DND-41 (cell line): Measurements from ENCODE around the gene RBMS3.
"Not testable (repeated sequence)": the region's sequence is repeated elsewhere in the genome, so short reads cannot be mapped to it uniquely, and the experiment has no call there.

ENCODE experiments used
- ATAC-seq: fragments of 200-7000 bp; cut with Tn5 transposase; 3 replicates; pipeline ENCODE4 v1.9.1; 2021; ENCODE audit warnings: low read depth; ENCODE audit not compliant: insufficient read depth
- DNase-seq: peaks from one replicate; pipeline ENCODE4 v3.0.0-alpha.2; 2020
- H2AFZ ChIP-seq: 2 replicates; pipeline ENCODE4 v1.6.0; 2012; ENCODE audit warnings: low read depth, low read length
- H3K27ac ChIP-seq: 2 replicates; pipeline ENCODE4 v1.5.1; 2012; ENCODE audit warnings: low read length, inconsistent platforms
- H3K27me3 ChIP-seq: fragments of 200-600 bp; sonication (generic); 2 replicates; pipeline ENCODE4 v1.6.0; 2012; ENCODE audit warnings: low read length, mild to moderate bottlenecking, inconsistent platforms; ENCODE audit not compliant: insufficient read depth, poor library complexity
- H3K36me3 ChIP-seq: 2 replicates; pipeline ENCODE4 v1.5.1; 2012; ENCODE audit warnings: low read length, inconsistent platforms; ENCODE audit not compliant: insufficient read depth
- H3K4me1 ChIP-seq: 2 replicates; pipeline ENCODE4 v1.5.1; 2012; ENCODE audit warnings: mild to moderate bottlenecking, low read length; ENCODE audit not compliant: insufficient read depth
- H3K4me2 ChIP-seq: 2 replicates; pipeline ENCODE4 v1.6.0; 2012; ENCODE audit warnings: mild to moderate bottlenecking, moderate library complexity, low read length, inconsistent platforms; ENCODE audit not compliant: insufficient read depth
- H3K4me3 ChIP-seq, 2 experiments: fragments of 200-600 bp in 1 of 2; shearing (Covaris generic) in 1 of 2; 2 replicates each; pipeline ENCODE4 v1.5.1; 2012 to 2016; ENCODE audit warnings: inconsistent platforms in 2 of 2, low read length in 2 of 2, mild to moderate bottlenecking in 2 of 2, low read depth in 1 of 2, moderate library complexity in 1 of 2
- H3K79me2 ChIP-seq: 2 replicates; pipeline ENCODE4 v1.6.0; 2012; ENCODE audit warnings: low read length, inconsistent platforms; ENCODE audit not compliant: insufficient read depth
- H3K9ac ChIP-seq: 2 replicates; pipeline ENCODE4 v1.6.0; 2012; ENCODE audit warnings: low read depth, mild to moderate bottlenecking, inconsistent platforms, low read length, moderate library complexity
- H3K9me3 ChIP-seq: 2 replicates; pipeline ENCODE4 v1.5.1; 2012; ENCODE audit warnings: low read length, moderate library complexity, mild to moderate bottlenecking, inconsistent platforms; ENCODE audit not compliant: insufficient read depth, severe bottlenecking
- H4K20me1 ChIP-seq: 2 replicates; pipeline ENCODE4 v1.6.0; 2012; ENCODE audit warnings: low read length; ENCODE audit not compliant: insufficient read depth
- CTCF ChIP-seq: IDR thresholded peaks from 2 replicates; pipeline ENCODE4 v1.5.1; 2012; ENCODE audit warnings: borderline replicate concordance, low read length, moderate library complexity, mild to moderate bottlenecking; ENCODE audit not compliant: poor library complexity, severe bottlenecking; ENCODE audit errors: extremely low read depth
- EZH2 ChIP-seq: IDR thresholded peaks from 3 replicates; pipeline ENCODE4 v1.6.1; 2012; ENCODE audit warnings: borderline replicate concordance, low read depth, mild to moderate bottlenecking, moderate library complexity, low read length, inconsistent platforms; ENCODE audit not compliant: severe bottlenecking

The RBMS3 gene

GRCh38 chr3:30044515-30044914, 763.6 kb downstream of the RBMS3 start:
- Histone ChIP-seq H3K27me3 (no peaks in the 10 kb centered on the region), H3K4me1 (peaks cover 9% of the 10 kb centered on the region; the same call in 1 of the 2 replicates), H3K9me3 (no peaks in the 10 kb centered on the region), H3K79me2 (no peaks in the 10 kb centered on the region), H3K4me3 (no peak overlapping the region), H3K4me2 (no peak overlapping the region), H2AFZ (no peak overlapping the region), H3K27ac (no peak overlapping the region), H3K9ac (no peak overlapping the region), H4K20me1 (no peaks in the 10 kb centered on the region), H3K36me3 (no peaks in the 10 kb centered on the region)
- DNase-seq: no peak
- TF ChIP-seq EZH2 (no peak), CTCF (no peak)
- ATAC-seq: no peak

DNA sequence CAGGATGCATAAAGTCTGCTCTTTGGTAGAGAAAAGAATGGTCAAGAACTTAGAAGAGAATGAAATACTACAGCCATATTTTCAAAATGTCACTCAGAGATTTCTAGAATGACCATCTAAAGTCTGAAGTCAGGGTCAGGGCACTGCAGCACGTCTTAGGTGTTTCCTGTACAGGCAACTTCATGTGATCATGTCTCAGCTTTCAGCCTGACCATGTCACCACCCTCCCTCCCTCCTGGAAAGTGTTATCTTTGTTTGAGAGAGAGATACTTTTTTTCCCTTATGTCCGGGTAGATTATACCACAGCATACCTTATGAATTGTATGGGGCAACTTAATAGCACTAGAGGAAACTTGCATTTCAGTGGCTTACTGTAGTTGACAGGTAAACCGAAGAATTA, 767.6 kb downstream of the RBMS3 start:
- H3K9ac ChIP-seq: no peak overlapping the region
- no peak overlapping the region for H3K27ac ChIP-seq
- H2AFZ ChIP-seq: no peak overlapping the region
- no peak overlapping the region for H3K4me3 ChIP-seq
- TF ChIP-seq EZH2: no peak
- no peak for TF ChIP-seq CTCF
- no peaks in the 10 kb centered on the region for H3K36me3 ChIP-seq
- no peaks in the 10 kb centered on the region for H4K20me1 ChIP-seq
- no peaks in the 10 kb centered on the region for H3K27me3 ChIP-seq
- DNase-seq: no peak
- H3K79me2 ChIP-seq: no peaks in the 10 kb centered on the region
- no peaks in the 10 kb centered on the region for H3K9me3 ChIP-seq
- no peaks in the 10 kb centered on the region for H3K4me1 ChIP-seq
- H3K4me2 ChIP-seq: no peak overlapping the region
- no peak for ATAC-seq

- not testable (repeated sequence) for H3K4me1 ChIP-seq, H3K4me2 ChIP-seq, H3K27ac ChIP-seq, H3K4me3 ChIP-seq, H3K36me3 ChIP-seq, H3K9me3 ChIP-seq, ATAC-seq, H3K79me2 ChIP-seq, H3K9ac ChIP-seq, H3K27me3 ChIP-seq, H2AFZ ChIP-seq, H4K20me1 ChIP-seq, DNase-seq
Measured at GRCh38 chr3:30050116-30050515, 769.2 kb downstream of the RBMS3 start.

- H3K27ac ChIP-seq: no peak overlapping the region
- ATAC-seq (no peak), DNase-seq (no peak)
Measured at GRCh38 chr3:30059240-30059639, 778.4 kb downstream of the RBMS3 start.

More at GRCh38 chr3:30059240-30059639, 778.4 kb downstream of the RBMS3 start:
- no peak for TF ChIP-seq EZH2
- no peak for TF ChIP-seq CTCF
- H2AFZ ChIP-seq: no peak overlapping the region
- no peaks in the 10 kb centered on the region for H3K4me1 ChIP-seq
- no peaks in the 10 kb centered on the region for H3K36me3 ChIP-seq
- H3K4me3 ChIP-seq: no peak overlapping the region
- no peak overlapping the region for H3K4me2 ChIP-seq
- H3K79me2 ChIP-seq: no peaks in the 10 kb centered on the region
- H3K27me3 ChIP-seq: no peaks in the 10 kb centered on the region
- H3K9ac ChIP-seq: no peak overlapping the region
- no peaks in the 10 kb centered on the region for H3K9me3 ChIP-seq
- H4K20me1 ChIP-seq: no peaks in the 10 kb centered on the region
